MM.1S (cell line): ENCODE results near the gene EI24.

ENCODE experiments used
- DNase-seq: peaks from one replicate; pipeline ENCODE4 v3.0.0-alpha.2; 2015
- H2AFZ ChIP-seq: fragments of 300-600 bp; sonication (generic); 2 replicates; pipeline ENCODE4 v1.6.0; 2016; ENCODE audit warnings: antibody characterized with exemption, low read length
- H3F3A ChIP-seq: fragments of 300-600 bp; sonication (generic); 2 replicates; pipeline ENCODE4 v1.6.1; 2016; ENCODE audit warnings: mild to moderate bottlenecking, antibody characterized with exemption, low read length, moderate library complexity, mixed read lengths; ENCODE audit not compliant: insufficient read depth
- H3K27ac ChIP-seq: fragments of 300-600 bp; sonication (generic); 2 replicates; pipeline ENCODE4 v1.5.1; 2016; ENCODE audit warnings: mild to moderate bottlenecking, low read length
- H3K27me3 ChIP-seq: fragments of 300-600 bp; sonication (generic); replicated peaks from 2 replicates; pipeline ENCODE4 v1.6.0; 2016; ENCODE audit warnings: low read length; ENCODE audit not compliant: insufficient read depth
- H3K36me3 ChIP-seq: fragments of 300-600 bp; sonication (generic); replicated peaks from 2 replicates; pipeline ENCODE4 v1.6.1; 2016; ENCODE audit warnings: mild to moderate bottlenecking, low read length, mixed read lengths; ENCODE audit not compliant: insufficient read depth
- H3K4me1 ChIP-seq: fragments of 300-600 bp; sonication (generic); 2 replicates; pipeline ENCODE4 v1.6.1; 2016; ENCODE audit warnings: low read length, mixed read lengths
- H3K4me2 ChIP-seq: fragments of 300-600 bp; sonication (generic); 2 replicates; pipeline ENCODE4 v1.6.0; 2016; ENCODE audit warnings: low read depth, low read length
- H3K4me3 ChIP-seq: fragments of 300-600 bp; sonication (generic); 2 replicates; pipeline ENCODE4 v1.5.1; 2016; ENCODE audit warnings: low read length, mixed read lengths
- H3K79me2 ChIP-seq: fragments of 300-600 bp; sonication (generic); 2 replicates; pipeline ENCODE4 v1.6.1; 2016; ENCODE audit warnings: mixed run types, low read length, mixed read lengths
- H3K9ac ChIP-seq: fragments of 300-600 bp; sonication (generic); 2 replicates; pipeline ENCODE4 v1.6.1; 2016; ENCODE audit warnings: low read length, mixed read lengths
- H3K9me2 ChIP-seq: fragments of 300-600 bp; sonication (generic); replicated peaks from 2 replicates; pipeline ENCODE4 v1.6.1; 2016; ENCODE audit warnings: mild to moderate bottlenecking, low read length, mixed read lengths; ENCODE audit not compliant: insufficient read depth
- H3K9me3 ChIP-seq: fragments of 300-600 bp; sonication (generic); replicated peaks from 2 replicates; pipeline ENCODE4 v1.6.1; 2016; ENCODE audit warnings: mild to moderate bottlenecking, low read length, mixed read lengths; ENCODE audit not compliant: insufficient read depth
- H4K20me1 ChIP-seq: fragments of 300-600 bp; sonication (generic); 2 replicates; pipeline ENCODE4 v1.6.1; 2016; ENCODE audit warnings: mild to moderate bottlenecking, low read length, moderate library complexity, mixed read lengths; ENCODE audit not compliant: insufficient read depth
- EZH2 ChIP-seq: fragments of 300-600 bp; sonication (generic); optimal IDR thresholded peaks from 2 replicates; pipeline ENCODE3; 2017; ENCODE audit warnings: low read depth, mild to moderate bottlenecking, antibody characterized with exemption, low read length, mixed read lengths
- EZH2phosphoT487 ChIP-seq: fragments of 300-600 bp; sonication (generic); IDR thresholded peaks from 2 replicates; pipeline ENCODE4 v1.6.1; 2018; ENCODE audit warnings: antibody characterized with exemption, low read length
- TF ChIP-seq, protein P1 (sequence below): fragments of 300-600 bp; sonication (generic); IDR thresholded peaks from 2 replicates; pipeline ENCODE4 v1.5.1; 2016; ENCODE audit warnings: antibody characterized with exemption, low read length, mixed read lengths

The EI24 gene

DNA sequence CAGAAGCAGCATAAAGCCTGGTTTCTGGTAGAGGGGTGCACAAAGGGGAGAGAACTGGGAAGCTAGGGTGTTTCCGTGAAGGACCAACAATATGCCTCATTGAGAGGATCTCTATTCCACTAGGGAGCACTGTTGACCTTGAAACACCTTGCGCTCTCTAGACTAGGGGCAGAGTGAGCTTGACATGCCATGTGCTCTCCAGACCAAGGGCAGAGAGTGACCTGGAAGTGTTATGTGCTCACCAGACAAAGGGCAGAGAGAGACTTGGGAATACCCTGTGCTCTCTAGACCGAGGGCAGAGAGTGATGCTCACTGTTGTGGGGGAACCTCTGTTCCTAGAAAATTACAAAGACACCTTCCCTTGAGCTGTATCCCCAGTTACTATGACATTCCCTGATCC is 15.2 kb upstream of the EI24 start:
- H3K27me3 ChIP-seq = no peaks in the 10 kb centered on the region
- H3K4me3 ChIP-seq = no peak overlapping the region
- H3K4me2 ChIP-seq = no peak overlapping the region
- no peaks in the 10 kb centered on the region for H3F3A ChIP-seq
- no peak overlapping the region for H2AFZ ChIP-seq
- TF ChIP-seq, protein P1, sequence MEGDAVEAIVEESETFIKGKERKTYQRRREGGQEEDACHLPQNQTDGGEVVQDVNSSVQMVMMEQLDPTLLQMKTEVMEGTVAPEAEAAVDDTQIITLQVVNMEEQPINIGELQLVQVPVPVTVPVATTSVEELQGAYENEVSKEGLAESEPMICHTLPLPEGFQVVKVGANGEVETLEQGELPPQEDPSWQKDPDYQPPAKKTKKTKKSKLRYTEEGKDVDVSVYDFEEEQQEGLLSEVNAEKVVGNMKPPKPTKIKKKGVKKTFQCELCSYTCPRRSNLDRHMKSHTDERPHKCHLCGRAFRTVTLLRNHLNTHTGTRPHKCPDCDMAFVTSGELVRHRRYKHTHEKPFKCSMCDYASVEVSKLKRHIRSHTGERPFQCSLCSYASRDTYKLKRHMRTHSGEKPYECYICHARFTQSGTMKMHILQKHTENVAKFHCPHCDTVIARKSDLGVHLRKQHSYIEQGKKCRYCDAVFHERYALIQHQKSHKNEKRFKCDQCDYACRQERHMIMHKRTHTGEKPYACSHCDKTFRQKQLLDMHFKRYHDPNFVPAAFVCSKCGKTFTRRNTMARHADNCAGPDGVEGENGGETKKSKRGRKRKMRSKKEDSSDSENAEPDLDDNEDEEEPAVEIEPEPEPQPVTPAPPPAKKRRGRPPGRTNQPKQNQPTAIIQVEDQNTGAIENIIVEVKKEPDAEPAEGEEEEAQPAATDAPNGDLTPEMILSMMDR = no peak
- TF ChIP-seq EZH2 (no peak), EZH2phosphoT487 (no peak)
- H4K20me1 ChIP-seq = no peaks in the 10 kb centered on the region
- no peak overlapping the region for H3K27ac ChIP-seq
- H3K9me2 ChIP-seq = no peaks in the 10 kb centered on the region
- DNase-seq = no peak
- no peak overlapping the region for H3K9ac ChIP-seq
- no peaks in the 10 kb centered on the region for H3K4me1 ChIP-seq
- no peaks in the 10 kb centered on the region for H3K79me2 ChIP-seq
- no peaks in the 10 kb centered on the region for H3K9me3 ChIP-seq
- H3K36me3 ChIP-seq = no peaks in the 10 kb centered on the region

DNA sequence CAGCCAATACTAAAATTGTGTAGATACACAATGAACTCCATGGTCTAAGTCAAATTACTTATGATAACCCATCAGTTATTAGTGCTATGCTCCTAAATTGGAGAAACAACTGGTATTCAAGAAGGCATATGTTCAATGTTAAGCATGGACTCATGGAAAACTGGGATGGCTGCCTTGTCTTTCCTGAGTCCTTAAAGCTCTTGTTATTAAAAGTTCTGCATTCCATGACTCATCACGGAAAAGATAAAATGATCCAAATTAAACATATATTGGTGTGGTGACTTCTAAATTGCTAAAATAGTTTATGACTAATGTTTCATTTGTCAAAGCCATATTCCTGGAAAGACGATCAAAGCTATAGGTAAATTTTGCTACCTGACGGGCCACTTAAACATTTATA is 9.4 kb upstream of the EI24 start:
- H3K27ac ChIP-seq = no peak overlapping the region
- H4K20me1 ChIP-seq = no peaks in the 10 kb centered on the region
- TF ChIP-seq EZH2phosphoT487 (no peak), EZH2 (no peak)
- TF ChIP-seq, protein P1 = no peak
- H3K9ac ChIP-seq = no peak overlapping the region
- no peaks in the 10 kb centered on the region for H3K9me3 ChIP-seq
- no peak overlapping the region for H2AFZ ChIP-seq
- no peaks in the 10 kb centered on the region for H3F3A ChIP-seq
- no peak overlapping the region for H3K4me3 ChIP-seq
- no peak for DNase-seq
- H3K4me1 ChIP-seq = no peaks in the 10 kb centered on the region
- H3K36me3 ChIP-seq = no peaks in the 10 kb centered on the region
- no peak overlapping the region for H3K4me2 ChIP-seq
- H3K9me2 ChIP-seq = no peaks in the 10 kb centered on the region
- no peaks in the 10 kb centered on the region for H3K79me2 ChIP-seq
- H3K27me3 ChIP-seq = no peaks in the 10 kb centered on the region

DNA sequence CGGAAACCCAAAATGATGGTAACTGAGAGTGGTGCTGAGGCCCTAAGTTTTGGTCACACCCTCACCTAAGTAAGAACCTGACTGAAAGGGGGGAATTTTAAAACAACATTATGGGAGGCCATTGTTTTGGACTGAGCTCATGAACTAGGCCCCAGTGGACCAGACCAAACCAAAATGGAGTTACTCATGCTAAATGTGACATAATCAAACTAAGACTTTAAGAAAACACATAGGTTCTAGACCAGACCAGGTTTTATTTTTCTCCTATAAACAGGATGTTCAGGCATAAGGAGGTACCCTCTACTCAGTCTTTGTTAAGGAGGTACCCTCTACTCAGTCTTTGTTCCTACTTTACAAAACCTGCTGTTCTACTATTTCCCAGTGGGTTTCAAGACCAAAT is 7.4 kb upstream of the EI24 start:
- Histone ChIP-seq H3K9ac (no peak overlapping the region), H3K4me2 (no peak overlapping the region), H3K79me2 (no peaks in the 10 kb centered on the region), H2AFZ (no peak overlapping the region), H3K27ac (no peak overlapping the region), H3K36me3 (no peaks in the 10 kb centered on the region), H3K9me3 (no peaks in the 10 kb centered on the region), H3K4me1 (no peaks in the 10 kb centered on the region), H3K4me3 (no peak overlapping the region), H3K9me2 (no peaks in the 10 kb centered on the region), H4K20me1 (no peaks in the 10 kb centered on the region), H3K27me3 (no peaks in the 10 kb centered on the region), H3F3A (no peaks in the 10 kb centered on the region)
- TF ChIP-seq EZH2 (no peak), EZH2phosphoT487 (no peak)
- TF ChIP-seq, protein P1 = no peak
- no peak for DNase-seq
